ENCODE measurements around the gene ZNF69. TPM values are rescaled to one million over a fixed set of nuclear protein-coding genes. Genes with fewer than 3 reads are reported as not detected.
A peak's percentile ranks its signal among the peaks of the same experiment; 100 is the strongest.
"Not testable (repeated sequence)": the region's sequence is repeated elsewhere in the genome, so short reads cannot be mapped to it uniquely, and the experiment has no call there.

The ZNF69 gene
- total RNA-seq, 2 donors from 2014 or later: 24.6 to 28.8 TPM

GRCh38 chr19:11905928-11906327 lies 18.3 kb downstream of the ZNF69 start:
- Mint-ChIP-seq H3K4me1 (no peaks in the 10 kb centered on the region), H3K27ac (no peak overlapping the region), H3K27me3 (ENCODE audit: insufficient read depth) (peaks cover 2% of the 10 kb centered on the region), H3K4me3 (no peak overlapping the region), H3K36me3 (ENCODE audit: low read depth) (peaks cover 68% of the 10 kb centered on the region), H3K9me3 (peaks cover 98% of the 10 kb centered on the region)
- 94 to 98% methylated on average over 3 of the region's 3 CpGs for WGBS, 2 experiments (ENCODE audit: insufficient coverage in 1 of 2, insufficient read length in 1 of 2)
- Histone ChIP-seq H3K9ac (ENCODE audit: extremely low read depth, low read length, poor library complexity, severe bottlenecking) (no peak overlapping the region), H3K36me3 (ENCODE audit: control insufficient read depth, insufficient read depth, low read length) (peaks cover 57% of the 10 kb centered on the region), H3K4me1 (ENCODE audit: control insufficient read depth, insufficient read depth, low read length) (no peaks in the 10 kb centered on the region), H3K4me3 (ENCODE audit: low read length) (peak overlapping the region; percentile 79), H3K27me3 (ENCODE audit: control insufficient read depth, insufficient read depth, low read length, poor library complexity, severe bottlenecking) (no peaks in the 10 kb centered on the region), H3K9me3 (ENCODE audit: control insufficient read depth, low read length) (peaks cover 84% of the 10 kb centered on the region), H3K27ac (ENCODE audit: low read depth, low read length) (no peak overlapping the region)
- TF ChIP-seq CTCF (conservative IDR thresholded peaks at IDR 0.05): no peak
- DNase-seq: no peak

GRCh38 chr19:11911937-11912336 lies 24.4 kb downstream of the ZNF69 start:
- H3K9me3 Mint-ChIP-seq: peaks cover 96% of the 10 kb centered on the region
- peaks cover 19% of the 10 kb centered on the region for H3K36me3 ChIP-seq (ENCODE audit: control insufficient read depth, insufficient read depth, low read length)
- not testable (repeated sequence) for H3K4me3 Mint-ChIP-seq; H3K4me1 Mint-ChIP-seq; H3K27ac Mint-ChIP-seq; H3K27me3 ChIP-seq (ENCODE audit: control insufficient read depth, insufficient read depth, low read length, poor library complexity, severe bottlenecking); H3K27me3 Mint-ChIP-seq (ENCODE audit: insufficient read depth); H3K27ac ChIP-seq (ENCODE audit: low read depth, low read length); H3K9ac ChIP-seq (ENCODE audit: extremely low read depth, low read length, poor library complexity, severe bottlenecking); H3K4me1 ChIP-seq (ENCODE audit: control insufficient read depth, insufficient read depth, low read length); DNase-seq
- H3K9me3 ChIP-seq (ENCODE audit: control insufficient read depth, low read length): peaks cover 66% of the 10 kb centered on the region
- peak overlapping the region; percentile 61 for H3K4me3 ChIP-seq (ENCODE audit: low read length)
- H3K36me3 Mint-ChIP-seq (ENCODE audit: low read depth): peaks cover 30% of the 10 kb centered on the region
- 100% methylated on average over 1 of the region's 1 CpG; no CpG with 5 or more reads in 1 of the 2 experiments for WGBS, 2 experiments (ENCODE audit: insufficient coverage in 1 of 2, insufficient read length in 1 of 2)

- not testable (repeated sequence) for H3K27ac Mint-ChIP-seq; H3K27me3 Mint-ChIP-seq (ENCODE audit: insufficient read depth); H3K4me1 Mint-ChIP-seq; H3K27me3 ChIP-seq (ENCODE audit: control insufficient read depth, insufficient read depth, low read length, poor library complexity, severe bottlenecking); H3K27ac ChIP-seq (ENCODE audit: low read depth, low read length); H3K9ac ChIP-seq (ENCODE audit: extremely low read depth, low read length, poor library complexity, severe bottlenecking); H3K4me1 ChIP-seq (ENCODE audit: control insufficient read depth, insufficient read depth, low read length); H3K4me3 Mint-ChIP-seq; DNase-seq
- WGBS, 2 experiments (ENCODE audit: insufficient coverage in 1 of 2, insufficient read length in 1 of 2): 83 to 99% methylated on average over 2 to 4 of the region's 4 CpGs
- peak overlapping the region; percentile 61 for H3K4me3 ChIP-seq (ENCODE audit: low read length)
- H3K36me3 ChIP-seq (ENCODE audit: control insufficient read depth, insufficient read depth, low read length): peaks cover 19% of the 10 kb centered on the region
- Mint-ChIP-seq H3K36me3 (ENCODE audit: low read depth) (peaks cover 22% of the 10 kb centered on the region), H3K9me3 (peaks cover 96% of the 10 kb centered on the region)
- H3K9me3 ChIP-seq (ENCODE audit: control insufficient read depth, low read length): peaks cover 51% of the 10 kb centered on the region
These were observed 27.0 kb downstream of the ZNF69 start for GRCh38 chr19:11914417-11915051.

GRCh38 chr19:11921852-11922495 lies 34.4 kb downstream of the ZNF69 start:
- H3K27ac Mint-ChIP-seq: no peak overlapping the region
- H3K4me3 ChIP-seq (ENCODE audit: low read length): no peak overlapping the region
- H3K9me3 Mint-ChIP-seq: peaks cover 56% of the 10 kb centered on the region
- no peaks in the 10 kb centered on the region for H3K36me3 ChIP-seq (ENCODE audit: control insufficient read depth, insufficient read depth, low read length)
- TF ChIP-seq CTCF (conservative IDR thresholded peaks at IDR 0.05): no peak
- H3K9ac ChIP-seq (ENCODE audit: extremely low read depth, low read length, poor library complexity, severe bottlenecking): no peak overlapping the region
- H3K9me3 ChIP-seq (ENCODE audit: control insufficient read depth, low read length): peaks cover 11% of the 10 kb centered on the region
- no peak for DNase-seq
- H3K27ac ChIP-seq (ENCODE audit: low read depth, low read length): no peak overlapping the region
- no peaks in the 10 kb centered on the region for H3K27me3 ChIP-seq (ENCODE audit: control insufficient read depth, insufficient read depth, low read length, poor library complexity, severe bottlenecking)
- peaks cover 22% of the 10 kb centered on the region for H3K4me1 Mint-ChIP-seq
- peaks cover 8% of the 10 kb centered on the region for H3K36me3 Mint-ChIP-seq (ENCODE audit: low read depth)
- no peak overlapping the region for H3K4me3 Mint-ChIP-seq
- peaks cover 4% of the 10 kb centered on the region for H3K4me1 ChIP-seq (ENCODE audit: control insufficient read depth, insufficient read depth, low read length)
- H3K27me3 Mint-ChIP-seq (ENCODE audit: insufficient read depth): peaks cover 9% of the 10 kb centered on the region
- 91% methylated on average over 5 of the region's 6 CpGs; no CpG with 5 or more reads in 1 of the 2 experiments for WGBS, 2 experiments (ENCODE audit: insufficient coverage in 1 of 2, insufficient read length in 1 of 2)

All from endodermal cell (in vitro differentiated cells).